ENCODE results near the gene IGF2R.

- TF ChIP-seq EZH2 (IDR thresholded peaks at IDR 0.05; ENCODE audit: low read length, unreplicated experiment) (no peak), CTCF (conservative IDR thresholded peaks at IDR 0.05; ENCODE audit: low read depth, low read length) (no peak), EZH2phosphoT487 (IDR thresholded peaks at IDR 0.05; ENCODE audit: borderline replicate concordance, low read length) (no peak)
These were observed 1.0 kb downstream of the IGF2R start for GRCh38 chr6:159969921-159970320.
